Natural killer cell (primary cell): ENCODE data around the gene ATOX1. TPM values are rescaled to one million over a fixed set of nuclear protein-coding genes. Genes with fewer than 3 reads are reported as not detected.
A peak's percentile ranks its signal among the peaks of the same experiment; 100 is the strongest.

ENCODE experiments used
- ATAC-seq, 3 donors: fragments of 150-1000 bp in 2 of 3; fragments of 200-7000 bp in 1 of 3; cut with Tn5 transposase; 1 replicate in 1 of 3; 2 replicates in 2 of 3; pipeline ENCODE4 v1.10.0; 2021; ENCODE audit warnings: mild to moderate bottlenecking in 2 of 3, moderate library complexity in 2 of 3
- DNase-seq, 2 donors: peaks; one replicate each; pipeline versions ENCODE4 v3.0.0 to v3.0.0-alpha.2; 2013 to 2021; ENCODE audit warnings: mixed read lengths in 1 of 2
- H3K27ac ChIP-seq: one replicate; pipeline ENCODE4 v1.5.1; 2013; ENCODE audit warnings: mild to moderate bottlenecking, low read length
- H3K27me3 ChIP-seq: one replicate; pipeline ENCODE4 v1.6.1; 2013; ENCODE audit warnings: low read length; ENCODE audit not compliant: control insufficient read depth, insufficient read depth
- H3K36me3 ChIP-seq: one replicate; pipeline ENCODE4 v1.6.1; 2013; ENCODE audit warnings: low read length; ENCODE audit not compliant: control insufficient read depth, insufficient read depth
- H3K4me1 ChIP-seq: one replicate; pipeline ENCODE4 v1.6.1; 2013; ENCODE audit warnings: low read length; ENCODE audit not compliant: control insufficient read depth, insufficient read depth
- H3K4me3 ChIP-seq: one replicate; pipeline ENCODE4 v1.5.1; 2013; ENCODE audit warnings: low read length
- H3K9me3 ChIP-seq: one replicate; pipeline ENCODE4 v1.6.1; 2013; ENCODE audit warnings: low read length; ENCODE audit not compliant: control insufficient read depth, insufficient read depth
- H3K27ac Mint-ChIP-seq, 2 donors: one replicate each; pipeline ENCODE4 v1.8.0; 2022; ENCODE audit warnings: mild to moderate bottlenecking in 2 of 2, mixed read lengths in 2 of 2, moderate library complexity in 1 of 2
- H3K27me3 Mint-ChIP-seq, 2 donors: one replicate each; pipeline ENCODE4 v1.8.0; 2022; ENCODE audit warnings: low read depth in 2 of 2, mixed read lengths in 2 of 2
- H3K36me3 Mint-ChIP-seq: one replicate; pipeline ENCODE4 v1.8.0; 2022; ENCODE audit warnings: mixed read lengths
- H3K4me1 Mint-ChIP-seq, 2 donors: one replicate each; pipeline ENCODE4 v1.8.0; 2022; ENCODE audit warnings: mixed read lengths in 2 of 2
- H3K4me3 Mint-ChIP-seq: one replicate; pipeline ENCODE4 v1.8.0; 2022; ENCODE audit warnings: mild to moderate bottlenecking, moderate library complexity, mixed read lengths
- H3K9me3 Mint-ChIP-seq, 2 donors: one replicate each; pipeline ENCODE4 v1.8.0; 2022; ENCODE audit warnings: mixed read lengths in 2 of 2
- CTCF ChIP-seq: fragments of 200-600 bp; IDR thresholded peaks from one replicate; pipeline ENCODE4 v1.8.0; 2022; ENCODE audit warnings: antibody characterized with exemption
- WGBS: methylation state at CpG from one replicate; pipeline ENCODE4 v1.1.7; 2013; ENCODE audit warnings: missing lambda C conversion rate; ENCODE audit not compliant: insufficient coverage; 5-methylcytosine and 5-hydroxymethylcytosine counted together
- intact Hi-C: fragments of 100-400 bp; cut with micrococcal nuclease; formaldehyde crosslinking; loops from one replicate; pipeline ENCODE4 v1.14.2; 2022
- total RNA-seq, 4 donors: library from RNA; stranded (reverse); fragments of 120-200 nt in 1 of 4; gene quantifications; one replicate each; pipeline versions ENCODE4 v1.2.3 to v1.2.4, GENCODE V29; 2013 to 2022

Gene ATOX1
- total RNA-seq, 3 donors from 2014 or later (not counting 1 experiment from before 2014, with no cell fraction given): 41.5 to 46.4 (median 46.2) TPM

GRCh38 chr5:151739395-151739794 is 19.0 kb downstream of the ATOX1 start:
- Mint-ChIP-seq H3K27me3 (no peaks in the 10 kb centered on the region), H3K36me3 (peaks cover 8% of the 10 kb centered on the region), H3K4me3 (no peak overlapping the region), H3K4me1 (peaks cover 38 to 40% of the 10 kb centered on the region in 2 donors), H3K9me3 (no peaks in the 10 kb centered on the region), H3K27ac (peak overlapping the region in 1 of 2 donors; percentile 9)
- peaks cover 9% of the 10 kb centered on the region for H3K4me1 ChIP-seq
- DNase-seq (no peak), ATAC-seq (no peak)
- H3K36me3 ChIP-seq: peaks cover 11% of the 10 kb centered on the region
- TF ChIP-seq CTCF: no peak
- H3K27me3 ChIP-seq: no peaks in the 10 kb centered on the region
- no peak overlapping the region for H3K4me3 ChIP-seq
- no peak overlapping the region for H3K27ac ChIP-seq
- H3K9me3 ChIP-seq: no peaks in the 10 kb centered on the region
- 83% methylated on average over 2 of the region's 2 CpGs for WGBS
- intact Hi-C loops: no loop called here

- Mint-ChIP-seq H3K27me3 (no peaks in the 10 kb centered on the region), H3K9me3 (no peaks in the 10 kb centered on the region), H3K36me3 (peaks cover 8% of the 10 kb centered on the region), H3K4me1 (peaks cover 29 to 31% of the 10 kb centered on the region in 2 donors), H3K4me3 (no peak overlapping the region), H3K27ac (no peak overlapping the region)
- no peak overlapping the region for H3K27ac ChIP-seq
- 78% methylated on average over 6 of the region's 9 CpGs for WGBS
- ATAC-seq (no peak), DNase-seq (no peak)
- peaks cover 9% of the 10 kb centered on the region for H3K36me3 ChIP-seq
- TF ChIP-seq CTCF: no peak
- H3K27me3 ChIP-seq: no peaks in the 10 kb centered on the region
- no peak overlapping the region for H3K4me3 ChIP-seq
- intact Hi-C loops: no loop called here
- H3K9me3 ChIP-seq: no peaks in the 10 kb centered on the region
- peaks cover 8% of the 10 kb centered on the region for H3K4me1 ChIP-seq
Measured at GRCh38 chr5:151738125-151738848, 20.1 kb downstream of the ATOX1 start.

DNA sequence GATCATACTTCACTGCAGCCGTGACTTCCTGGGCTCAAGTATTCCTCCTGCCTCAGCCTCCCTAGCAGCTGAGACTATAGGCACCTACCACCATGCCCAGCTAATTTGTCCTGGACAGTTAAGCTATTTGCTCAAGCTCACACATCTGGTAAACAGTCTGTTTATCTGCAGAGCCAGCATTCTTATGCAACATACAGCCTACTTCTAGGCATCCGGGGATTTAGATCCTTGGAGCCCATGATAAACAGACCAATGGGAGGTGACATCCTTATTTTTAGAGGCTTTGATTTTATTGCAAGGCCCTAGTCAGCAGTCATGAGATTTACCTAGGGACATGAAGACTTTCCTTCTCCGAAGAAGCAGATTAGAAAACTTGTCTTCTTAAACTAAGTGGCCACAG is 21.0 kb downstream of the ATOX1 start:
- Histone ChIP-seq H3K36me3 (peaks cover 6% of the 10 kb centered on the region), H3K27me3 (no peaks in the 10 kb centered on the region), H3K9me3 (no peaks in the 10 kb centered on the region), H3K4me3 (no peak overlapping the region), H3K4me1 (peaks cover 8% of the 10 kb centered on the region), H3K27ac (no peak overlapping the region)
- no peak for ATAC-seq
- Mint-ChIP-seq H3K9me3 (no peaks in the 10 kb centered on the region), H3K4me3 (no peak overlapping the region), H3K27ac (peak overlapping the region in 1 of 2 donors; percentile 47), H3K27me3 (no peaks in the 10 kb centered on the region), H3K4me1 (peaks cover 24 to 25% of the 10 kb centered on the region in 2 donors), H3K36me3 (peaks cover 2% of the 10 kb centered on the region)
- 92% methylated on average over 3 of the region's 3 CpGs for WGBS
- DNase-seq: no peak
- no peak for TF ChIP-seq CTCF
- intact Hi-C loops: no loop called here

GRCh38 chr5:151735646-151736045 is 22.8 kb downstream of the ATOX1 start:
- Mint-ChIP-seq H3K4me1 (peaks cover 18 to 19% of the 10 kb centered on the region in 2 donors), H3K4me3 (no peak overlapping the region), H3K27me3 (no peaks in the 10 kb centered on the region), H3K27ac (no peak overlapping the region), H3K9me3 (no peaks in the 10 kb centered on the region), H3K36me3 (no peaks in the 10 kb centered on the region)
- peaks cover 6% of the 10 kb centered on the region for H3K36me3 ChIP-seq
- TF ChIP-seq CTCF: no peak
- no peaks in the 10 kb centered on the region for H3K9me3 ChIP-seq
- DNase-seq: no peak
- intact Hi-C loops: no loop called here
- no peak overlapping the region for H3K27ac ChIP-seq
- peaks cover 4% of the 10 kb centered on the region for H3K4me1 ChIP-seq
- no CpG with 5 or more reads among the region's 1 CpG for WGBS
- no peaks in the 10 kb centered on the region for H3K27me3 ChIP-seq
- no peak for ATAC-seq
- H3K4me3 ChIP-seq: no peak overlapping the region
